NCI-H748 treated with DMSO at 0.1 percent for 48 hours (cell line): Measurements from ENCODE around the gene PLPP3.

Source experiments
- DNase-seq: peaks from one replicate; lab custom pipeline; 2025; lab: John Stamatoyannopoulos, UW

PLPP3 gene

GRCh38 chr1:56522680-56523079 is 56.7 kb downstream of the PLPP3 start:
- no peak for DNase-seq

DNA sequence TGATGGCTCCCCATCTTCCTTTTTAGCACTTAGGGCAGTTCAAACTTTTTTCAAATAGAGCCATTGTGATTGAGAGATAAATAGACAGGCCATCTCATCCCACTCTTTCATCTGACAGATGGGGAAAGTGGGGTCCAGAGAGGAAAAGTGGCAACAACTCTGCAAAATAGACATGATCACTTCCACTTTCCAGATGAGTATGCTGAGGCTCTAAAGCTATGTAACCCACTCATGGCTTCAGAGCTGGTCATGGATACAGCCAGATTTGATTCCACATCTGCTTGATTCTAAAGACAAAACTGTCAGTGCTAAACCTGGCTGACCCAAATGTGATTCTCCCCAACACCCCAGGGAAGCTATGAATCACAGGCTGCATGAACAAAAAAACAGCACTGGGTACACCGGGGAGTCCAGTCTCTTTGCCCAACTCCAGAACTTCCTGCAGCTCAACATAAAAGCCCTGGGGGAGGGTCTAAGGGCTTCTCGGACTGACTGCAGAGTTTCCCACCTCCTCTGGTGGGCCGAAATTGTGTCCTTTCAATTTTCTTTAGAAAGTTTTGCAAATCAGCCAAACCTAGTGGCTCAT is 59.3 kb downstream of the PLPP3 start:
- no peak for DNase-seq

DNA sequence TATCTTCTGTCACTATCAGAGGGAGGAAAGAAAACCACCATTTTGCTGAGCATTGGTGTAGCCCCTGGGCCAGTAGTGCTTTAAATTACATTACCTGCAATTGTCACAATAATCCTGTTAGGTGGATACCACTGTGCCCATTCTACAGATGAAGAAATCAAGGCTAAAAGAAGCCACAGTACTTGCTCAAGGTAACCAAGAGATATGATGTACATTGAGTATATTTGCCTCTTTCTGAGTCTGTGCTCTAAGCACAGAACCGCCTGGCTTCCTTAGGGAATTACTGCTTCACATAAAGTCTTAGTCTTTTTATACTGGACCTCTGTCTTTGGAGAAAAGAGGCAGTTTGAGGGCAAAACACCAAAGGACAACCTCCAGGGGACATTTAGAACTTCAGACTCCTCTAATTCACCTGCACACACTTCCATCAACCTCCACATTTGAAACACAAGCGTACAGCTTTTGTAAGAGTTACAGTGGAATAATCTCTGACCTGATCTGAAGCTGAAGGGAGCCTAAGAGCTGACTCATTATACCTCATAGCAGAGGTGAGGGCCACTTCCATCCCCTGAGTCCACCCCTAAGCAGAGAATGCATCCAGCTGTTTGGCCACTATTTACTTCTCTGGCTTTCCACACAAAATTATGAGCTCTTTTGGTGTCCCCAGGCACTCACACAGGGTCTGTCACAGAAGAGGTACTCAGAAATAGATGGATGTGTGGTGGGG is 61.8 kb downstream of the PLPP3 start:
- DNase-seq = no peak

DNA sequence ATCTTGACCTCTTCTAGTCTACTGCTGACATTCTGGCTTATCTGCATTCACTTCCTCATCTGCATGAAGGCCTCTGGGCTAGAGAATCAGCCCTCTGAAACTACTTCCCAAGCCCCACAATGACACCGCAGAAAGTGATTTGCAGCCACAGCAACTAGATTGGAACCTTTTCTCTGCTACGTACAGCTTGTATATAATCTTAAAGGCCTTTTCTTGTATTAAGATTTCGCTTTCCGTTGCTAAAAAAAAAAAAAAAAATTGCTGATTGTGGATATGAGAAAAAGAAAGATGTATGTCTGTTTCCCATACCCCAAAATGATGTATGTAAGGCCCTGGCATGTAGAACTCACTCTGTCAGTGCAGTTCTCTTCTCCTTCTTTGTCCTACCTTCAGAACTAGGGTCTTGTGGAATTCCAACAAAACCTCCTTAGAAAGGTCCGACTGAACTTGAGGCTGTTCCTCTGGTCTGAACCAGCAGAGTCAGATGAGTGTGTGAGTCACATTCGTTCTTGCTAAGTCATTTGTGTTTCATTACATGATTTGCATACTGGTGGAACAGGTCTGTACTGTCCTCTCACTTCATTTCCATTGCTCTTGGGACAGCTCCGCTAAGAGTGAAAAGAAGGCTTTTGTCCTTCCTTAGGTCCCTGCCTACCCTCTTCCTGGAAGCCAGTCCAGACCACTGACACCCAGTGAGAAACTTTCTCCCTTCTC is 62.7 kb downstream of the PLPP3 start:
- peak; percentile 23 for DNase-seq

- no peak for DNase-seq
Observed at GRCh38 chr1:56515898-56516538, 63.3 kb downstream of the PLPP3 start.

GRCh38 chr1:56512724-56513494 is 66.5 kb downstream of the PLPP3 start:
- no peak for DNase-seq

GRCh38 chr1:56511766-56512165 is 67.6 kb downstream of the PLPP3 start:
- DNase-seq = no peak

DNA sequence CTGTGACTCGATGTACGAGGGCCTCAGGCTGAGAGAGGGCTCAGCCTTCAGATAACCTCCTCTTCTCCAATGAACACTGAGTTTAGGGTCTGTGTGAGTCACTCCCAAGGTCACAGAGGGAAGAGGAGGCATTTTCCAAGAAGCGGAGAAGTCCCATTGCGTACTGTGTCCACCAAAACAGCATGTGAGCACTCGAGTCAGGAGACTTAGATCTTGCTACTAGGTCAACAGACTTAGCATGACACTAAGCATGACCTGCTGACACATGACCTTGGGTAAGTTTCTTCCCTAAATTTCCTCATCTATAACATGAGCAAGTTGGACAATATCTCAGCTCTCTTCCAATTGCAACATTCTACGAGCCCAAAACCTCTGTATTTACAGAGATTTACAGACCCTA is 68.0 kb downstream of the PLPP3 start:
- no peak for DNase-seq

DNA sequence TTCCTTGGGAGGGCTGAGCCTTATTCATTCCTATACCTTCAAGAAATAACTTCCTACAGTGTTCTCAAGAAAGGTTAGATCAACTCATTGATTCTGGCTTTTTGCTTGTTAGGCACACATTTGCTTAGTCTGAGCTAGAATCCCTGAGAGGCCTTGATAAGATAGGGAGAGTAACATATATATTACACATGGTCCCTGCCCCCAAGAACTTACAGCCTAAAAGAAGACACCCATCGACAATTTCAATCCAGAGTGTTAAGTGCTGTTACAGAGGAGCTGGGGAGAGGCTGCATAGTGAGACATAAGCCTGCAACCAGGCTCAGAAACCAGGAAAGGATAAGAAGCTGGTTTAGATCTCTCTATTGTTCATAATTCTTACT is 68.7 kb downstream of the PLPP3 start:
- no peak for DNase-seq

GRCh38 chr1:56509713-56510641 is 69.4 kb downstream of the PLPP3 start:
- DNase-seq = no peak

DNA sequence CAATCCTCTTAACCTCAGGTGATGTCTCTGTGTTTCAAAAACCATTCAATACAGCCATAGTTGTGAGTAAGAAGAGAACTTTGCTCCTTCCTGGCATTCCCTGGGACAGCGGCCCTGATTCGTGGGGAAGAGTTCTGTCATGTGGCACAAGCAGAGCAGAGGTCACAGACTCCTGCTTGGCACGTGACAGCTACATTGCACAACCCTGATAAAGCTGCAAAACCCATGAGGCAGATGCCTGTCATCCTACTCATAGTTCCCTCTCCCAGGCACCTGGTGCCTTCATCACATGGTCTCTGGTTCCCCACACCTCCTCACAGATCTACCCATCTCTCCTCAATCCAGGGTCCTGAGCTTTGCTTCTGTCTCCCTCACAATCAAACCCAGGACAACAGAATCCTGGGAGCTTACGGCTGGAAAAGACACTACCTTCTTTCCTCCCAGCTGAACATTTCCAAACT is 70.8 kb downstream of the PLPP3 start:
- DNase-seq = no peak

DNA sequence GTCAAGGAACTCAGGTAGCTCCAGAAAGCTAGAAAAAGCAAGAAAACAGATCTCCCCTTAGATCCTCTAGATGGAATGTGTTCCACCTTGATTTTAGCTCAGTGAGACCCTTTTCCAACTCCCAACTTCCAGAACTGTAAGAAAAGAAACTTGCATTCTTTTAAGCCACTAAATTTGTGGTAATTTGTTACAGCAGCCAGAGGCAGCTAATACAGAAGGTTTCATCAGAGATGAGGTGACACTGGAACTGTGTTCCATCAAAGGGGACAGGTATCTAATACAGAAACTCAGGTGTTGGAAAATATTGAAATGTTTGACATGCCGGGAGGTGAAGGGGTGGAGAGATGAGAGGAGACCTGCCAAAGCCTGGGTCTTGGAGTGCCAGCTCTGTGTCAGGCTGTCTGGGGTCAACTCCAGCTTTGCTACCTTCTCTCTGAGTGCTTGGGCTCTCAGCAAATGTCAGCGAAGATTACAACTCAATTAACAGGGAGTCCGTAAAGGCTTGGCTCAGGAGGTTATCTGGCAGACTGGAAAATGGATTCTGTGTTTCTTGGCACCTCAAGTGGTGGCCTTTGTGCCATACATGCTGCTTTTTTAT is 71.3 kb downstream of the PLPP3 start:
- no peak for DNase-seq

DNA sequence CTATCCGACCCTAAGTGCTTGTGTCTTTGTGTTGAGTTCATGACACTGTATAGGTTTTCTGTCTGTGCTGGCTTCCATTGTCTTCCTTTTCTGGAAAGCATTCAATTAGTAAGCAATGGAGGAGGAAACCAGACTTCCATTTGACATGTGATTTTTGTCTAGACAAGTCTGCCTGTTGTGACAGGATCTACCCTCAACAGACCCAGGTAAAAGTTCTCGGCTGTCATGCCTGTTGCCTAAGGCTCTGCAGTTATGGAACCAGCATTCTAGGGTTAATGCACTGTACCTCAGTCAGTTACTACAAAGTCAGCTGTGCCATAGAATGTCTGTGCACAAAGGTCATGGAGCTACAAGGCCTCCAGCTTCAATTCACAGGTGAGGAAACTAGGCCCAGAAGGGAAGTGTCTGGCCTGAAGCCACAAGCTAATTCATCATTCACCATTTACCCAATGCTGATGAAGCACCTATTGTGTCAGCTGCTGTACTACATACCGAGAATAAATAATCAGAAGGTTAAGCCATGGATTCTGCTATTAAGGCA is 72.3 kb downstream of the PLPP3 start:
- no peak for DNase-seq

DNA sequence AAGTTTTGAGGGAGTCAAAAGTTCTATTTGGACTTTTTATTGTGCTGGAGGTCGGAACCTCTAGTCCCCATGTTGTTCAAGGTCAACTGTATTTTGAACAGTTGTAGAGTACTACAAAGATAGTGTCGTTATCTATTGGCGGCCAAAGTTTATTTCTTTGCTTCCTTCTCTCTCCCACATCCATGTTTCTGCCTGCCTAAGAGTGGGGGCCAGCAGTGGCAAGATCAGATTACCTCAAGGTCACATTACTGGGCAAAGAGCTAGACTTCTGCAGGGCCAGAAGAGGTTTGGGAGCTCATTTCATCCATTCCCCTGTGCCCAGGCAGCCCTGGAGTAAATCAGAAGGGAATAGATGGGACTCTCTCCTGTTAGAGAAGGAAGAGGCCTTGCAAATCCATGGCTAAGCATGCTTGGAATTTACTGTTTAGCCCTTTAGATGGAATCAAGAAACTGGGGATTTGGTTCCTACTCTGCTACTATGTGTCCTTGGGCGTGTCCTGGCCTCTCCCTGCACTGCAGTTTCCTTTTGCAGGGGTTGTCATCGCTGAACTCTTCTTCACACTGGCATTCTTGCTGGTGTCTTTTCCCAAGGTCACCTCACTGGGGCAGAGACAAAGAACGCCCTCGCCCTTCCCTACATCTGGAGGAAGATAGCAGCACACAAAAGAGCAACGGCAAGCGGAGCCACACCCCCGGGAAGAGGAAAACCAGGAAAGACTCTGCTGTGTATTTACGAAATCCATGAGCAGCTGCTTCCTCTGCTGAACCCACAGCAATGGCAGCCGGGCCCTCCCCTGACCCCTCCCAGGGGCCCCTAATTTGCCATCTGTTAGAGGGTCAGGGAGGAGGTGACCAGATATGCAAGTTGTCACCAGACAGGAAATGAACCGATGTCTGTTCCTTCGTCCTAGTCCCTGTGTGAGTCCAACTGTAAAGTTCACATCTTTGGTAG is 73.3 kb downstream of the PLPP3 start:
- no peak for DNase-seq

- DNase-seq = no peak
Observed at GRCh38 chr1:56502700-56503245, 76.6 kb downstream of the PLPP3 start.

DNA sequence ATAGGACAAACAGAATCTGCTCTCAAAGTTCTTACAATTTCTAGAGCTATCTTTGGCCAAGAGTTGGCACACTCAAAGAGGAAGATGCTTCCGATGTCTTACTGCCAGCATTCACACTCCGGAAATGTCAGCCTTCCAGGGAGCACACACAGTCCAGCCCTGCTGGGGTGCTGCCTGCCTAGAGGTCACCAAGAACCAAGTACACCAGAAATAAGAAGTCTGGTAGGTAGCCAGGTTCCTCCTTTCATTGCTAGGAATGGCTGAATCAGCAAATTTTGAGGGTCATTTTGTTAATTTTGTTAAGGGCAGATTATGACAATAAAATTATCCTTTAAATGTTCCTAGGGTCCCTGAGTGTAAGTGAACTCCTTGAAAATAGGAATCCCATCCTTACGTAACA is 77.5 kb downstream of the PLPP3 start:
- no peak for DNase-seq

GRCh38 chr1:56501426-56501825 is 77.9 kb downstream of the PLPP3 start:
- no peak for DNase-seq
